ENCODE results near the gene MAP3K10.

DNA sequence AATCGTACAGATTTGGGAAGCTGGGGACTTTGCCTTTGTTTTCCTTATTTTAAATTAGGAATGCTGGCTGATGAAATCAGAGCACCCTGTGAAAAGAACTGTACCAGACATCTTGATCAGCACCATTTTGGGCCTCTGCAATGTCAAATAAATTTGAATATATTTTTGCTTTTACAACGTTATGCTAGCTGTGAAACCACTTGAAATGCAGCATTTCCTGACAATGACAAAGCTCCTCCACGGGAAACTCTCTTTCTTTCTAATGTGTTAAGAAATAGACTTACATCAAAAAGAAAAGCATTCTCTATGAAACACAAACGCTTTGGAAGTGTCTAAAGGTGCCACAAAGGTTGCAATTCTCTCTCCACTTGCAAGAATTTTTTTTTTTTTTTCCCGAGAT is 47.1 kb upstream of the MAP3K10 start:
- TF ChIP-seq TAF1 (CRISPR knock-in tag; IDR thresholded peaks at IDR 0.05): no peak
- no peak for TF ChIP-seq ZNF432 (CRISPR knock-in tag; IDR thresholded peaks at IDR 0.05; ENCODE audit: borderline replicate concordance)
- TF ChIP-seq SMC3 (IDR thresholded peaks at IDR 0.05; ENCODE audit: low read length): no peak
- TF ChIP-seq RBAK (CRISPR knock-in tag; IDR thresholded peaks at IDR 0.05): no peak
- no peak for TF ChIP-seq ZNF567 (CRISPR knock-in tag; IDR thresholded peaks at IDR 0.05; ENCODE audit: borderline replicate concordance)
- no peak for TF ChIP-seq SRF (IDR thresholded peaks at IDR 0.05; ENCODE audit: low read depth, low read length)
- TF ChIP-seq ZBTB8A (CRISPR knock-in tag; IDR thresholded peaks at IDR 0.05; ENCODE audit: borderline replicate concordance, low read depth): no peak
- TF ChIP-seq MEIS1 (CRISPR knock-in tag; IDR thresholded peaks at IDR 0.05; ENCODE audit: borderline replicate concordance): no peak

Data from HepG2 (cell line).